GM12878 (cell line): ENCODE data around the gene GTF3C1. TPM values are rescaled to one million over a fixed set of nuclear protein-coding genes. Genes with fewer than 3 reads are reported as not detected.

Experiments
- ATAC-seq: fragments of 200-7000 bp; cut with Tn5 transposase; 3 replicates; pipeline ENCODE4 v1.9.1; 2020; ENCODE audit warnings: mild to moderate bottlenecking, moderate library complexity
- BruUV-seq: library from RNA; stranded (reverse); fragments of 400-500 nt; replicated peaks from 2 replicates; lab custom pipeline; 2021; lab: Mats Ljungman, UMichigan
- CTCF ChIA-PET: fragments of 300-600 bp; sonication (Branson Sonifier 250); formaldehyde crosslinking; extraction: SDS; loops from one replicate; lab custom pipeline; 2021; ENCODE audit warnings: inconsistent platforms; lab: Yijun Ruan, JAX
- POLR2A ChIA-PET: fragments of 350-600 bp; formaldehyde crosslinking; extraction: SDS; loops from one replicate; lab custom pipeline; 2021; ENCODE audit warnings: inconsistent platforms; lab: Charles Lee
- RAD21 ChIA-PET: fragments of 300-600 bp; sonication (Branson Sonifier 250); formaldehyde crosslinking; loops from one replicate; lab custom pipeline; 2023; ENCODE audit warnings: antibody characterized with exemption; ENCODE audit not compliant: unreplicated experiment; lab: Charles Lee
- SMC1A ChIA-PET: fragments of 300-600 bp; sonication (Branson Sonifier 250); formaldehyde crosslinking; loops from one replicate; lab custom pipeline; 2023; ENCODE audit not compliant: unreplicated experiment, uncharacterized antibody; lab: Charles Lee
- DNase-seq: peaks from one replicate; pipeline ENCODE4 v3.0.0-alpha.2; 2011; ENCODE audit warnings: low read depth, low spot score
- FAIRE-seq: peaks from 3 replicates; lab custom pipeline; 2011; peaks lifted over from hg19 to GRCh38; lab: Jason Lieb, UNC
- H2AFZ ChIP-seq: 2 replicates; pipeline ENCODE4 v1.6.0; 2011; ENCODE audit warnings: low read depth, low read length, control low read depth; ENCODE audit not compliant: control insufficient read depth
- H3K27ac ChIP-seq: 2 replicates; pipeline ENCODE4 v1.5.1; 2011; ENCODE audit warnings: control low read depth; ENCODE audit not compliant: control insufficient read depth, insufficient read depth
- H3K27me3 ChIP-seq, 2 experiments: replicated peaks in 1 of 2; 2 replicates each; pipeline versions ENCODE4 v1.6.0 to v1.6.1; 2011; ENCODE audit warnings: low read length in 1 of 2; ENCODE audit not compliant: control insufficient read depth in 2 of 2, insufficient read depth in 2 of 2
- H3K36me3 ChIP-seq, 2 experiments: 2 replicates each; pipeline ENCODE4 v1.5.1; 2011; ENCODE audit warnings: low read length in 1 of 2; ENCODE audit not compliant: control insufficient read depth in 2 of 2, insufficient read depth in 2 of 2
- H3K4me1 ChIP-seq: 2 replicates; pipeline ENCODE4 v1.6.1; 2011; ENCODE audit warnings: mild to moderate bottlenecking, low read length, moderate library complexity, mixed read lengths; ENCODE audit not compliant: control insufficient read depth, insufficient read depth
- H3K4me2 ChIP-seq: 2 replicates; pipeline ENCODE4 v1.6.0; 2011; ENCODE audit warnings: control low read depth; ENCODE audit not compliant: control insufficient read depth, insufficient read depth
- H3K4me3 ChIP-seq: fragments of 200-600 bp; sonication (generic); 2 replicates; pipeline ENCODE4 v1.5.1; 2016
- H3K79me2 ChIP-seq: 2 replicates; pipeline ENCODE4 v1.6.0; 2011; ENCODE audit warnings: low read length; ENCODE audit not compliant: control insufficient read depth, insufficient read depth
- H3K9ac ChIP-seq: 2 replicates; pipeline ENCODE4 v1.8.0; 2011; ENCODE audit warnings: low read length, control low read depth, mixed read lengths; ENCODE audit not compliant: control insufficient read depth, insufficient read depth
- H3K9me3 ChIP-seq: replicated peaks from 3 replicates; pipeline ENCODE4 v1.5.1; 2011; ENCODE audit warnings: mild to moderate bottlenecking, low read length; ENCODE audit not compliant: control insufficient read depth, insufficient read depth
- H4K20me1 ChIP-seq: 2 replicates; pipeline ENCODE4 v1.6.0; 2011; ENCODE audit not compliant: control insufficient read depth, insufficient read depth
- HDAC6 ChIP-seq: fragments of 200-600 bp; sonication (generic); IDR thresholded peaks from one replicate; pipeline ENCODE4 v1.8.0; 2017; ENCODE audit warnings: antibody characterized with exemption; ENCODE audit not compliant: unreplicated experiment
- KDM1A ChIP-seq: fragments of 200-600 bp; sonication (generic); IDR thresholded peaks from 2 replicates; pipeline ENCODE4 v1.6.1; 2016; ENCODE audit warnings: borderline replicate concordance
- MYC ChIP-seq: IDR thresholded peaks from 2 replicates; pipeline ENCODE4 v1.6.1; 2011; ENCODE audit warnings: mild to moderate bottlenecking, low read length, moderate library complexity, inconsistent platforms; ENCODE audit not compliant: insufficient read depth, insufficient replicate concordance, insufficient read length, severe bottlenecking
- NFYB ChIP-seq: IDR thresholded peaks from 2 replicates; pipeline ENCODE4 v1.6.1; 2011; ENCODE audit warnings: low read depth, mild to moderate bottlenecking, low read length, improper control_type of control experiment, moderate library complexity; ENCODE audit not compliant: insufficient read depth
- NR2F1 ChIP-seq: fragments of 450-650 bp; conservative IDR thresholded peaks from 2 replicates; pipeline ENCODE4 v1.6.1; 2017; ENCODE audit warnings: mild to moderate bottlenecking
- POU2F2 ChIP-seq: IDR thresholded peaks from 3 replicates; pipeline ENCODE4 v1.6.1; 2011; ENCODE audit warnings: low read depth, mild to moderate bottlenecking, low read length, borderline replicate concordance
- SMC3 ChIP-seq: IDR thresholded peaks from 2 replicates; pipeline ENCODE4 v1.6.1; 2011; ENCODE audit warnings: low read length, improper control_type of control experiment, borderline replicate concordance
- STAT3 ChIP-seq: IDR thresholded peaks from 2 replicates; pipeline ENCODE4 v1.6.1; 2011; ENCODE audit warnings: low read depth, low read length, improper control_type of control experiment
- TCF3 ChIP-seq: IDR thresholded peaks from 2 replicates; pipeline ENCODE4 v1.6.1; 2012; ENCODE audit warnings: low read depth, mild to moderate bottlenecking, low read length, borderline replicate concordance; ENCODE audit not compliant: insufficient read depth
- ZBED1 ChIP-seq: IDR thresholded peaks from 2 replicates; pipeline ENCODE4 v1.6.1; 2016; ENCODE audit warnings: borderline replicate concordance
- ZNF217 ChIP-seq: fragments of 450-650 bp; IDR thresholded peaks from 2 replicates; pipeline ENCODE4 v1.6.1; 2017; ENCODE audit warnings: antibody characterized with exemption, mild to moderate bottlenecking
- ZNF384 ChIP-seq: IDR thresholded peaks from 2 replicates; pipeline ENCODE4 v1.6.1; 2012; ENCODE audit warnings: low read depth, mild to moderate bottlenecking, low read length, improper control_type of control experiment, borderline replicate concordance
- WGBS: methylation state at CpG from one replicate; pipeline ENCODE4 v1.1.6; 2016; ENCODE audit warnings: low lambda C conversion rate; ENCODE audit not compliant: insufficient replicate concordance, insufficient coverage; ENCODE audit errors: missing lambda C conversion rate; 5-methylcytosine and 5-hydroxymethylcytosine counted together
- in situ Hi-C: fragments of 300-500 bp; cut with MboI; formaldehyde crosslinking; loops from 9 replicates; pipeline ENCODE4 v1.14.3; 2018; ENCODE audit warnings: mixed read lengths
- intact Hi-C: fragments of 100-400 bp; cut with micrococcal nuclease; formaldehyde crosslinking; loops from one replicate; pipeline ENCODE4 v1.14.2; 2022; ENCODE audit not compliant: unreplicated experiment
- polyA plus RNA-seq, 11 experiments: library from polyadenylated mRNA; depleted of rRNA in 4 of 11; unstranded in 6 of 11; stranded (reverse) in 5 of 11; fragments of >200 nt; fragmentation: Nextera tagmentation in 4 of 11; fragmentation: Illumina TruSeq in 1 of 11; extraction: Ambion mirVana in 4 of 11; extraction: Trizol in 1 of 11; gene quantifications; 1 replicate in 1 of 11; 2 replicates in 10 of 11; pipeline versions ENCODE4 v1.2.1 to v1.2.3, GENCODE V29; 2011 to 2016; ENCODE audit warnings: inconsistent platforms in 2 of 11, missing spikeins in 2 of 11, low read depth in 1 of 11
- total RNA-seq, 4 experiments: library from RNA; depleted of rRNA in 3 of 4; stranded (reverse); fragments of >200 nt in 3 of 4; fragmentation: Illumina TruSeq in 1 of 4; extraction: Trizol in 1 of 4; gene quantifications; 2 replicates each; pipeline versions ENCODE4 v1.2.1 to v1.2.3, GENCODE V29; 2013 to 2021
- TF ChIP-seq, protein P1 (sequence below): fragments of 450-650 bp; IDR thresholded peaks from 2 replicates; pipeline ENCODE4 v1.6.1; 2017; ENCODE audit warnings: mild to moderate bottlenecking, moderate library complexity

The GTF3C1 gene
- total and polyA plus RNA-seq, 10 of the 15 experiments (the other 5 are each of a cell fraction or from before 2014, with no cell fraction given) = 0.98 to 60.9 (median 34.3) TPM

DNA sequence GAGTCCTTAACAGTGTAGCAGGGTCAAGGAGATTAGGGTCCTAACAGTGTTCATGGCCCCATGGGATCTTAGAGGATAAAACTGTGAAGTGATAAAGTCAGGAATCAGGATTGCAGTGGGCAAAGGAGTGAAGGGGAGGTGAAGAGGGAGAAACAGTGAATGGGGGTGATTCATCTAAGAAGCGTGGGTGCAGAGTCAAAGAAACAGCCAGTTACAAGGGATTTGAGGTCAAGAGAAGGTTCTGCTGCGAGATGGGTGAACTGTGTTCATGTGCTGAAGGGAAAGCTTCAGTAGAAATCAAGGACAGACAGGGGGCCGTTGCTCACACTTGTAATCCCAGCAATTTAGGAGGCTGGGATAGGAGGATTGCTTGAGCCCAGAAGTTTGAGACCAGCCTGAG lies 5.9 kb downstream of the GTF3C1 start (continued):
- TF ChIP-seq, protein P1, sequence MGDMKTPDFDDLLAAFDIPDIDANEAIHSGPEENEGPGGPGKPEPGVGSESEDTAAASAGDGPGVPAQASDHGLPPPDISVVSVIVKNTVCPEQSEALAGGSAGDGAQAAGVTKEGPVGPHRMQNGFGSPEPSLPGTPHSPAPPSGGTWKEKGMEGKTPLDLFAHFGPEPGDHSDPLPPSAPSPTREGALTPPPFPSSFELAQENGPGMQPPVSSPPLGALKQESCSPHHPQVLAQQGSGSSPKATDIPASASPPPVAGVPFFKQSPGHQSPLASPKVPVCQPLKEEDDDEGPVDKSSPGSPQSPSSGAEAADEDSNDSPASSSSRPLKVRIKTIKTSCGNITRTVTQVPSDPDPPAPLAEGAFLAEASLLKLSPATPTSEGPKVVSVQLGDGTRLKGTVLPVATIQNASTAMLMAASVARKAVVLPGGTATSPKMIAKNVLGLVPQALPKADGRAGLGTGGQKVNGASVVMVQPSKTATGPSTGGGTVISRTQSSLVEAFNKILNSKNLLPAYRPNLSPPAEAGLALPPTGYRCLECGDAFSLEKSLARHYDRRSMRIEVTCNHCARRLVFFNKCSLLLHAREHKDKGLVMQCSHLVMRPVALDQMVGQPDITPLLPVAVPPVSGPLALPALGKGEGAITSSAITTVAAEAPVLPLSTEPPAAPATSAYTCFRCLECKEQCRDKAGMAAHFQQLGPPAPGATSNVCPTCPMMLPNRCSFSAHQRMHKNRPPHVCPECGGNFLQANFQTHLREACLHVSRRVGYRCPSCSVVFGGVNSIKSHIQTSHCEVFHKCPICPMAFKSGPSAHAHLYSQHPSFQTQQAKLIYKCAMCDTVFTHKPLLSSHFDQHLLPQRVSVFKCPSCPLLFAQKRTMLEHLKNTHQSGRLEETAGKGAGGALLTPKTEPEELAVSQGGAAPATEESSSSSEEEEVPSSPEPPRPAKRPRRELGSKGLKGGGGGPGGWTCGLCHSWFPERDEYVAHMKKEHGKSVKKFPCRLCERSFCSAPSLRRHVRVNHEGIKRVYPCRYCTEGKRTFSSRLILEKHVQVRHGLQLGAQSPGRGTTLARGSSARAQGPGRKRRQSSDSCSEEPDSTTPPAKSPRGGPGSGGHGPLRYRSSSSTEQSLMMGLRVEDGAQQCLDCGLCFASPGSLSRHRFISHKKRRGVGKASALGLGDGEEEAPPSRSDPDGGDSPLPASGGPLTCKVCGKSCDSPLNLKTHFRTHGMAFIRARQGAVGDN = no peak

DNA sequence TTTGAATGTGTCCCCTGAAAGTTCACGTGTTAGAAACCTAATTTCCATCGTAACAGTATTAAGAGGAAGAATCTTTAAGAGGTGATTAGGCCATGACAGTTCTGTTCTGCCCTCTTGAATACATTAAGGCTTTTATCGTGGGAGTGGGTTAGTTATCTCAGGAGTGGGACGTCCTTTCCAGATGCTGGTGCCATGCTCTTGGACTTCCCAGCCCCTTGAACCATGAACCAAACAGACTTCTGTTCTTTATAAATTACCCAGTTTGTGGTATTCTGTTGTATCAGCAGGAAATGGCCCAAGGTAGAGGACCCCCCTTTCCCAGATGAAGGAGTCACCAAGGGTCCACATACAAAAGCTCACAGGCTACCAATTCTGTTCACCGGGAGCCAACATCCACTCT lies 10.1 kb downstream of the GTF3C1 start:
- ChIA-PET POLR2A (interaction anchor here (0.8 kb wide), 1 partner anchor 11 kb away, joined by 3 read pairs; the partner anchor contains the start of gene KATNIP), RAD21 (no interaction called here), SMC1A (no interaction called here), CTCF (no interaction called here)
- H3K9ac ChIP-seq = no peak overlapping the region
- H3K79me2 ChIP-seq = no peaks in the 10 kb centered on the region
- ATAC-seq (no peak), FAIRE-seq (peak; percentile 18), DNase-seq (no peak)
- no peak overlapping the region for H3K27ac ChIP-seq
- peaks cover 14 to 45% of the 10 kb centered on the region in 2 experiments for H3K36me3 ChIP-seq
- no peaks in the 10 kb centered on the region for H4K20me1 ChIP-seq
- H2AFZ ChIP-seq = no peak overlapping the region
- no peak overlapping the region for H3K4me2 ChIP-seq
- TF ChIP-seq NFYB = no peak
- TF ChIP-seq MYC = no peak
- TF ChIP-seq STAT3 = no peak
- no peak for TF ChIP-seq POU2F2
- no peak for TF ChIP-seq ZNF217
- TF ChIP-seq SMC3 = no peak
- no peak for TF ChIP-seq NR2F1
- no peak for TF ChIP-seq ZNF384
- TF ChIP-seq ZBED1 = no peak
- TF ChIP-seq KDM1A = no peak
- TF ChIP-seq TCF3 = no peak
- no peak for TF ChIP-seq HDAC6
- no peaks in the 10 kb centered on the region for H3K27me3 ChIP-seq
- H3K9me3 ChIP-seq = no peaks in the 10 kb centered on the region; the same call in 2 of the 3 replicates
- WGBS = 24% methylated on average over 5 of the region's 5 CpGs
- in situ Hi-C loops (no loop called here), intact Hi-C loops (no loop called here)
- H3K4me1 ChIP-seq = peaks cover 4% of the 10 kb centered on the region
- BruUV-seq = TSS peak; percentile 24
- H3K4me3 ChIP-seq = no peak overlapping the region
